IMR-90 (cell line): ENCODE results near the gene MSI2. TPM values are rescaled to one million over a fixed set of nuclear protein-coding genes. Genes with fewer than 3 reads are reported as not detected.

Experiments
- ATAC-seq: fragments of 200-7000 bp; cut with Tn5 transposase; 2 replicates; pipeline ENCODE4 v1.9.1; 2020; ENCODE audit warnings: low read depth, mild to moderate bottlenecking, moderate library complexity
- BruUV-seq: library from RNA; stranded (reverse); fragments of 400-500 nt; replicated peaks from 2 replicates; lab custom pipeline; 2021; lab: Mats Ljungman, UMichigan
- CTCF ChIA-PET: fragments of 300-600 bp; formaldehyde crosslinking; extraction: SDS; loops from one replicate; lab custom pipeline; 2021; ENCODE audit warnings: antibody characterized with exemption; lab: Yijun Ruan, JAX
- POLR2A ChIA-PET: fragments of 300-600 bp; sonication (Branson Sonifier 250); formaldehyde crosslinking; loops from one replicate; lab custom pipeline; 2022; ENCODE audit warnings: antibody characterized with exemption; ENCODE audit not compliant: unreplicated experiment; lab: Charles Lee
- DNase-seq: peaks from one replicate; pipeline ENCODE4 v3.0.0; 2013
- H2AFZ ChIP-seq: replicated peaks from 2 replicates; pipeline ENCODE3; 2013; ENCODE audit warnings: low read length, mild to moderate bottlenecking; ENCODE audit not compliant: poor library complexity
- H2AK5ac ChIP-seq: 2 replicates; pipeline ENCODE4 v1.6.1; 2013; ENCODE audit warnings: low read depth, low read length, inconsistent platforms
- H2AK9ac ChIP-seq: replicated peaks from 2 replicates; pipeline ENCODE3; 2013; ENCODE audit warnings: mild to moderate bottlenecking, low read depth, low read length, moderate library complexity; ENCODE audit not compliant: poor library complexity
- H2BK120ac ChIP-seq: 2 replicates; pipeline ENCODE4 v1.6.1; 2013; ENCODE audit warnings: low read depth, low read length, inconsistent platforms
- H2BK15ac ChIP-seq: 3 replicates; pipeline ENCODE4 v1.6.1; 2013; ENCODE audit warnings: low read depth, low read length, inconsistent platforms
- H2BK20ac ChIP-seq: 2 replicates; pipeline ENCODE4 v1.6.1; 2013; ENCODE audit warnings: low read depth, mild to moderate bottlenecking, inconsistent platforms, low read length, moderate library complexity
- H2BK5ac ChIP-seq: 2 replicates; pipeline ENCODE4 v1.6.1; 2013; ENCODE audit warnings: mild to moderate bottlenecking, low read depth, low read length, inconsistent platforms; ENCODE audit not compliant: poor library complexity, severe bottlenecking
- H3K14ac ChIP-seq: replicated peaks from 2 replicates; pipeline ENCODE4 v1.6.1; 2013; ENCODE audit warnings: low read depth, low read length, inconsistent platforms
- H3K18ac ChIP-seq: 2 replicates; pipeline ENCODE4 v1.6.1; 2013; ENCODE audit warnings: low read depth, low read length, control low read depth
- H3K23ac ChIP-seq: 2 replicates; pipeline ENCODE4 v1.6.1; 2013; ENCODE audit warnings: low read depth, low read length, inconsistent platforms
- H3K27ac ChIP-seq: 2 replicates; pipeline ENCODE4 v1.5.1; 2013; ENCODE audit warnings: mild to moderate bottlenecking, control low read depth, low read length; ENCODE audit not compliant: insufficient read depth
- H3K27me3 ChIP-seq: 2 replicates; pipeline ENCODE4 v1.6.1; 2013; ENCODE audit warnings: low read length; ENCODE audit not compliant: control insufficient read depth, insufficient read depth
- H3K36me3 ChIP-seq: 2 replicates; pipeline ENCODE4 v1.6.1; 2013; ENCODE audit warnings: low read length, mixed read lengths; ENCODE audit not compliant: control insufficient read depth, insufficient read depth
- H3K4ac ChIP-seq: 2 replicates; pipeline ENCODE4 v1.6.1; 2013; ENCODE audit warnings: low read depth, low read length, inconsistent platforms
- H3K4me1 ChIP-seq: 2 replicates; pipeline ENCODE4 v1.6.1; 2013; ENCODE audit warnings: low read length, mixed read lengths; ENCODE audit not compliant: control insufficient read depth, insufficient read depth
- H3K4me2 ChIP-seq: 2 replicates; pipeline ENCODE4 v1.6.1; 2013; ENCODE audit warnings: low read depth, mild to moderate bottlenecking, control low read depth, low read length, moderate library complexity
- H3K4me3 ChIP-seq: 2 replicates; pipeline ENCODE4 v1.5.1; 2013; ENCODE audit warnings: low read depth, mild to moderate bottlenecking, control low read depth, low read length, moderate library complexity; ENCODE audit not compliant: insufficient read depth
- H3K56ac ChIP-seq: 2 replicates; pipeline ENCODE4 v1.6.1; 2013; ENCODE audit warnings: low read length, inconsistent platforms; ENCODE audit not compliant: insufficient read depth; ENCODE audit errors: extremely low read depth
- H3K79me1 ChIP-seq, 2 experiments: 2 replicates each; pipeline ENCODE4 v1.6.1; 2013; ENCODE audit warnings: low read length in 2 of 2, inconsistent platforms in 1 of 2, low read depth in 1 of 2
- H3K9ac ChIP-seq: 2 replicates; pipeline ENCODE4 v1.6.1; 2013; ENCODE audit warnings: low read depth, low read length, control low read depth
- H3K9me1 ChIP-seq: 2 replicates; pipeline ENCODE4 v1.6.1; 2013; ENCODE audit warnings: low read length, inconsistent platforms; ENCODE audit not compliant: insufficient read depth
- H3K9me3 ChIP-seq: 2 replicates; pipeline ENCODE4 v1.6.1; 2013; ENCODE audit warnings: low read length; ENCODE audit not compliant: control insufficient read depth, insufficient read depth
- H4K20me1 ChIP-seq: 2 replicates; pipeline ENCODE4 v1.6.1; 2013; ENCODE audit warnings: low read length, inconsistent platforms; ENCODE audit not compliant: insufficient read depth
- H4K5ac ChIP-seq: 2 replicates; pipeline ENCODE4 v1.6.1; 2013; ENCODE audit warnings: mild to moderate bottlenecking, low read depth, low read length, control low read depth
- H4K8ac ChIP-seq, 2 experiments: 2 replicates each; pipeline ENCODE4 v1.6.1; 2013; ENCODE audit warnings: low read depth in 2 of 2, low read length in 2 of 2, control low read depth in 1 of 2, inconsistent platforms in 1 of 2
- H4K91ac ChIP-seq: 2 replicates; pipeline ENCODE4 v1.6.1; 2013; ENCODE audit warnings: low read depth, low read length, inconsistent platforms; ENCODE audit not compliant: insufficient read depth
- BHLHE40 ChIP-seq: fragments of 150-350 bp; IDR thresholded peaks from 2 replicates; pipeline ENCODE4 v1.6.1; 2016; ENCODE audit warnings: mild to moderate bottlenecking, low read depth, low read length
- CEBPB ChIP-seq: IDR thresholded peaks from 2 replicates; pipeline ENCODE4 v1.6.1; 2012; ENCODE audit warnings: low read depth, low read length, improper control_type of control experiment
- MAFK ChIP-seq: IDR thresholded peaks from 2 replicates; pipeline ENCODE4 v1.6.1; 2012; ENCODE audit warnings: low read depth, low read length, improper control_type of control experiment
- MAZ ChIP-seq: IDR thresholded peaks from 2 replicates; pipeline ENCODE4 v1.6.1; 2012; ENCODE audit warnings: low read depth, mild to moderate bottlenecking, low read length, improper control_type of control experiment, moderate library complexity, borderline replicate concordance
- MXI1 ChIP-seq: IDR thresholded peaks from 2 replicates; pipeline ENCODE4 v1.6.1; 2012; ENCODE audit warnings: low read depth, mild to moderate bottlenecking, low read length, moderate library complexity, borderline replicate concordance
- POLR2A ChIP-seq: IDR thresholded peaks from 2 replicates; pipeline ENCODE4 v1.6.1; 2012; ENCODE audit warnings: mild to moderate bottlenecking, low read depth, low read length
- RAD21 ChIP-seq: IDR thresholded peaks from 2 replicates; pipeline ENCODE4 v1.6.1; 2012; ENCODE audit warnings: low read length, improper control_type of control experiment
- RCOR1 ChIP-seq: IDR thresholded peaks from 2 replicates; pipeline ENCODE4 v1.6.1; 2012; ENCODE audit warnings: mild to moderate bottlenecking, low read length, improper control_type of control experiment; ENCODE audit not compliant: insufficient replicate concordance
- RFX5 ChIP-seq: IDR thresholded peaks from 2 replicates; pipeline ENCODE4 v1.8.0; 2012; ENCODE audit warnings: low read depth, mild to moderate bottlenecking, low read length, moderate library complexity
- USF2 ChIP-seq: fragments of 150-350 bp; IDR thresholded peaks from 2 replicates; pipeline ENCODE4 v1.6.1; 2017; ENCODE audit warnings: mild to moderate bottlenecking, antibody characterized with exemption, low read length, low read depth
- WGBS, 2 experiments: methylation state at CpG; one replicate each; pipeline versions ENCODE4 v1.1.5 to v1.1.7; 2013; ENCODE audit warnings: missing lambda C conversion rate in 2 of 2; ENCODE audit not compliant: insufficient read length in 1 of 2; ENCODE audit errors: extremely low coverage in 2 of 2; 5-methylcytosine and 5-hydroxymethylcytosine counted together
- dilution Hi-C: fragments of 300-500 bp; cut with HindIII; formaldehyde crosslinking; loops from one replicate; pipeline ENCODE4 v1.14.3; 2018; ENCODE audit warnings: low sequenced_read_pairs; ENCODE audit not compliant: unreplicated experiment
- in situ Hi-C: fragments of 300-500 bp; cut with MboI; formaldehyde crosslinking; loops from 3 replicates; pipeline ENCODE4 v1.14.3; 2019; ENCODE audit warnings: low sequenced_read_pairs, inconsistent platforms, mixed read lengths
- intact Hi-C: fragments of 100-400 bp; cut with micrococcal nuclease; formaldehyde crosslinking; loops from 2 replicates; pipeline ENCODE4 v1.10.0; 2022
- polyA plus RNA-seq, 3 experiments: library from polyadenylated mRNA; depleted of rRNA; stranded (reverse); fragments of >200 nt; gene quantifications; 2 replicates each; pipeline ENCODE4 v1.2.3, GENCODE V29; 2012; ENCODE audit warnings: low replicate concordance in 1 of 3
- total RNA-seq: library from RNA; depleted of rRNA; stranded (reverse); fragments of >200 nt; gene quantifications from 2 replicates; pipeline ENCODE4 v1.2.3, GENCODE V29; 2012
- TF ChIP-seq, protein P1 (sequence below): fragments of 150-350 bp; IDR thresholded peaks from 2 replicates; pipeline ENCODE4 v1.6.1; 2016; ENCODE audit warnings: low read depth, mild to moderate bottlenecking, low read length, moderate library complexity, borderline replicate concordance

Gene MSI2
- total and polyA plus RNA-seq, 2 of the 4 experiments (the other 2 are of a cell fraction) = 13.0 to 16.0 TPM

DNA sequence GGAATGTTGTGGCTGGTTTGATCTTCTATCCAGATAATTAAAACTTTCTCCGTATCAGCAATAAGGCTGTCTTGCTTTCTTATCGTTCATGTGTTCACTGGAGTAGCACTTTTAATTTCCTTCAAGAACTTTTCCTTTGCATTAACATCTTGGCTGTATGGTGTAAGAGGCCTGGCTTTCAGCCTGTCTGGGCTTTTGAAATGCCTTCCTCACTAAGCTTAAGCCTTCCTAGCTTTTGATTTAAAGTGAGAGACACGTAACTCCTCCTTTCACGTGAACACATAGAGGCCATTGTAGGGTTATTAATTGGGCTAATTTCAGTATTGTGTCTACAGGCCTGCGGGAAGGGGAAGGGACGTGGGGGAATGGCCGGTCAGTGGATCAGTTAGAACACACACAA is 42.9 kb downstream of the MSI2 start:
- dilution Hi-C loops = no loop called here
- BruUV-seq = no TSS peak

More for the DNA sequence above, 42.9 kb downstream of the MSI2 start:
- Histone ChIP-seq H3K79me1 (peaks cover 4 to 15% of the 10 kb centered on the region in 2 experiments; a peak in 3 of 4 replicates), H3K18ac (no peak overlapping the region), H2BK5ac (no peak overlapping the region), H3K9me1 (peaks cover 10% of the 10 kb centered on the region; the same call in 1 of the 2 replicates), H2BK15ac (no peak overlapping the region), H3K23ac (no peak overlapping the region), H3K4ac (no peak overlapping the region), H3K4me2 (no peak overlapping the region), H3K14ac (no peak overlapping the region), H4K91ac (no peak overlapping the region), H4K8ac (no peak overlapping the region), H3K27ac (no peak overlapping the region), H3K4me3 (no peak overlapping the region), H3K4me1 (peaks cover 14% of the 10 kb centered on the region), H3K9me3 (peaks cover 4% of the 10 kb centered on the region), H2BK20ac (no peak overlapping the region), H4K20me1 (no peaks in the 10 kb centered on the region), H3K9ac (no peak overlapping the region), H4K5ac (no peak overlapping the region), H2AFZ (no peak overlapping the region), H3K56ac (no peak overlapping the region), H3K27me3 (no peaks in the 10 kb centered on the region), H2BK120ac (no peak overlapping the region), H3K36me3 (peaks cover 5% of the 10 kb centered on the region), H2AK5ac (no peak overlapping the region), H2AK9ac (no peak overlapping the region)
- ATAC-seq (no peak), DNase-seq (no peak)
- in situ Hi-C loops = no loop called here
- ChIA-PET POLR2A (no interaction called here), CTCF (no interaction called here)
- TF ChIP-seq RAD21 = no peak
- TF ChIP-seq MAFK = no peak
- no peak for TF ChIP-seq MAZ
- TF ChIP-seq RCOR1 = no peak
- TF ChIP-seq, protein P1, sequence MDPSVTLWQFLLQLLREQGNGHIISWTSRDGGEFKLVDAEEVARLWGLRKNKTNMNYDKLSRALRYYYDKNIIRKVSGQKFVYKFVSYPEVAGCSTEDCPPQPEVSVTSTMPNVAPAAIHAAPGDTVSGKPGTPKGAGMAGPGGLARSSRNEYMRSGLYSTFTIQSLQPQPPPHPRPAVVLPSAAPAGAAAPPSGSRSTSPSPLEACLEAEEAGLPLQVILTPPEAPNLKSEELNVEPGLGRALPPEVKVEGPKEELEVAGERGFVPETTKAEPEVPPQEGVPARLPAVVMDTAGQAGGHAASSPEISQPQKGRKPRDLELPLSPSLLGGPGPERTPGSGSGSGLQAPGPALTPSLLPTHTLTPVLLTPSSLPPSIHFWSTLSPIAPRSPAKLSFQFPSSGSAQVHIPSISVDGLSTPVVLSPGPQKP = no peak
- TF ChIP-seq POLR2A = no peak
- TF ChIP-seq CEBPB = no peak
- no peak for TF ChIP-seq USF2
- TF ChIP-seq RFX5 = no peak
- TF ChIP-seq BHLHE40 = no peak
- no peak for TF ChIP-seq MXI1
- intact Hi-C loops = no loop called here
- WGBS, 2 experiments = no CpG with 5 or more reads among the region's 7 CpGs
